Body of pancreas (tissue), 4 donors: Measurements from ENCODE around the gene TMEM35B.
A peak's percentile ranks its signal among the peaks of the same experiment; 100 is the strongest.

Source experiments
- POLR2A ChIP-seq, 3 donors: fragments of 450-650 bp; IDR thresholded peaks; one replicate each; pipeline ENCODE4 v1.6.1; 2016; ENCODE audit warnings: antibody characterized with exemption in 3 of 3, mild to moderate bottlenecking in 2 of 3
- TF ChIP-seq, protein P1 (sequence below), 7 experiments: fragments of 450-650 bp in 4 of 7; fragments of 200-600 bp in 3 of 7; sonication (generic) in 3 of 7; IDR thresholded peaks; one replicate each; pipeline ENCODE4 v1.5.1; 2016 to 2019; ENCODE audit warnings: antibody characterized with exemption in 7 of 7

- TF ChIP-seq, protein P1, sequence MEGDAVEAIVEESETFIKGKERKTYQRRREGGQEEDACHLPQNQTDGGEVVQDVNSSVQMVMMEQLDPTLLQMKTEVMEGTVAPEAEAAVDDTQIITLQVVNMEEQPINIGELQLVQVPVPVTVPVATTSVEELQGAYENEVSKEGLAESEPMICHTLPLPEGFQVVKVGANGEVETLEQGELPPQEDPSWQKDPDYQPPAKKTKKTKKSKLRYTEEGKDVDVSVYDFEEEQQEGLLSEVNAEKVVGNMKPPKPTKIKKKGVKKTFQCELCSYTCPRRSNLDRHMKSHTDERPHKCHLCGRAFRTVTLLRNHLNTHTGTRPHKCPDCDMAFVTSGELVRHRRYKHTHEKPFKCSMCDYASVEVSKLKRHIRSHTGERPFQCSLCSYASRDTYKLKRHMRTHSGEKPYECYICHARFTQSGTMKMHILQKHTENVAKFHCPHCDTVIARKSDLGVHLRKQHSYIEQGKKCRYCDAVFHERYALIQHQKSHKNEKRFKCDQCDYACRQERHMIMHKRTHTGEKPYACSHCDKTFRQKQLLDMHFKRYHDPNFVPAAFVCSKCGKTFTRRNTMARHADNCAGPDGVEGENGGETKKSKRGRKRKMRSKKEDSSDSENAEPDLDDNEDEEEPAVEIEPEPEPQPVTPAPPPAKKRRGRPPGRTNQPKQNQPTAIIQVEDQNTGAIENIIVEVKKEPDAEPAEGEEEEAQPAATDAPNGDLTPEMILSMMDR (IDR thresholded peaks at IDR 0.05) = no peak
- TF ChIP-seq POLR2A (IDR thresholded peaks at IDR 0.05) = peak in 1 of 3 donors; percentile 21
These were observed 1.3 kb downstream of the TMEM35B start for GRCh38 chr1:34983700-34984355.
